HG03045 (cell line): ENCODE results near the gene ARAP2.

ENCODE experiments used
- ATAC-seq: cut with Tn5 transposase; IDR thresholded peaks from one replicate; pipeline ENCODE4 v1.9.1; 2021; ENCODE audit warnings: mild to moderate bottlenecking, moderate library complexity; ENCODE audit not compliant: unreplicated experiment

The ARAP2 gene

DNA sequence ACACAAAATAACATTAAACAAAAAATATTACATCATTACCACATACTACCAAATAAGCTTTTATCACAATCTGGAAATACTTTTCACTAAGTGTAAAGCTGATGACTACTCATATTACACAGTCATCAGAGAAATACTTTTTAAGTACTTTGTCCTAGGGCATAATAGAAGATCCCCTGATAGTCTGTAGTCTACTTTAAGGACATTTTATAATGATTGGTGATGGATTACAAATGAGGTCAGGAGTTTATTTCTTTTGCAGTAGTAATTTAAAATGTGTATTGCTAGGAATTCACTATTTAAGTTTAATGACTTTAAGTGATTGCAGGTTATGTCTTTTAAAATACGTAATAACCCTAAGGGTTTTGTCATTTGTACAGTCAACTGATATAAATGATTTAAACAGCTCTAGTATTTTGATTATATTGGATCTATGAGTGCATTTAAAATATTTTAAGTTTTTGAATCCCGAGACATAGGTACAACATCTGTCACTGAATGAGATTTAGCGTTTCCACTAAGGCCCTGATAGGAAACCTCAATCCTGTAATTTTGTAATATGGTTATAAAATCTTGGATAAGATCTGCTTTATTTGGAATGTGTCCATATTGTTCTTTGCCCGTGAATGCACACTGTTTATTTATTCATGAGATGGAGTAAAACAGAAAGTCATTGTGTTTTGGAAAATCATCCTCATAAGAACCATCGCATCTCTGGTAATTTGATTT is 189.5 kb downstream of the ARAP2 start:
- ATAC-seq, result no peak

DNA sequence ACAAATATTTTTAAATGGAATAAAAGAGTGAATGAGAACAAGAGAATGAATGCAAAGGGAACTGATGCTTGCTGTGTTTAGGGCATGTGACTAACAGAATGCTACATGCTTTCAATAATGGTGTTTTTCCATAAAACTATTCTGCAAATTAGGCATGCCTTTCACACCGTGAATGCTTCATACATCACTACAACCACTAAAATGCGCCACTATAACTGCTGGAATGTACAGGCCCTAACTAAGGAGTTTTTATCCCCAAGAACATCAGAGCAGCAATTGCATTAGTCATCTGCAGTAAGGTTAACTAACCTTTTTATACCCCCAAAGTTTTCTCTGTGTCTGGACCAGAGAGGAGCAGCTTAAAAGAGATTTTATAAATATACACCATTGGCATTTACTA is 190.4 kb downstream of the ARAP2 start:
- no peak for ATAC-seq

GRCh38 chr4:36051634-36052033 is 192.7 kb downstream of the ARAP2 start:
- no peak for ATAC-seq

GRCh38 chr4:36046026-36046425 is 198.3 kb downstream of the ARAP2 start:
- ATAC-seq, result no peak

- no peak for ATAC-seq
Observed at GRCh38 chr4:36043901-36044300, 200.4 kb downstream of the ARAP2 start.

GRCh38 chr4:36043241-36043640 is 201.1 kb downstream of the ARAP2 start:
- ATAC-seq, result no peak

GRCh38 chr4:36042122-36042970 is 202.0 kb downstream of the ARAP2 start:
- no peak for ATAC-seq

DNA sequence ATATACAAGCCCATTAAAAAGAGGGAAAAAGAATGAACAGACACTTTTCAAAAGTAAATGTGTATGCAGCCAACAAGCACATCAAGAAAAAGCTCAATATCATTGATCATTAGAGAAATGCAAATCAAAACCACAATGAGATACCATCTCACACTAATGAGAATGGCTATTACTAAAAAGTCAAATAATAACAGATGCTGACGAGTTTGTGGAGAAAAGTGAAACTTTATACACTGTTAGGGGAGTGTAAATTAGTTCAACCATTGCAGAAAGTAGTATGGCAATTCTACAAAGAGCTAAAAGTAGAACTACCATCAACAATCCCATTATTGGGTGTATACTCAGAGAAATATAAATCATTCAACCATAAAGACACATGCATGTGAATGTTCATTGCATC is 203.0 kb downstream of the ARAP2 start:
- ATAC-seq, result no peak

DNA sequence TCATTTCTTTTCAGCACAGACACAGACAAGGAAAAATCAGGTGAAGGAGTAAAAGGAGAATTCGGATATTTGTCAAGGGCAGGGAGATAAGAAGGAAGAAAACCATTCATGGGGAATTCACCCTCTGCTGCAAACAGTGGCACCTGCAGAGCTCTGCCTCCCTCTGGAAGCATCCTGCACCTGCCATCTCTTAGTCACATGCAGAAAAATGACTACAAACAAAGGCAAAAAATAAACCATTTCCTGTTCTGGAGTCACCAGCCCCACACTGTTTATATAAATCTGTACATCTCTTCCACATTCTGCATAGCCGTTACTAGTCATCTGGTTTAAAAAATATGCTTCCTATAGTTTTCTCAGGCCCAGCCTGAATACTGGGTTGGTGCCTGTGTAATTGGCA is 205.3 kb downstream of the ARAP2 start:
- no peak for ATAC-seq

GRCh38 chr4:36038491-36038890 is 205.8 kb downstream of the ARAP2 start:
- ATAC-seq, result no peak

- ATAC-seq, result no peak
Observed at GRCh38 chr4:36037127-36037526, 207.2 kb downstream of the ARAP2 start.

GRCh38 chr4:36029951-36030350 is 214.4 kb downstream of the ARAP2 start:
- ATAC-seq, result no peak

GRCh38 chr4:36027203-36027602 is 217.1 kb downstream of the ARAP2 start:
- no peak for ATAC-seq

GRCh38 chr4:36026348-36026880 is 217.9 kb downstream of the ARAP2 start:
- no peak for ATAC-seq

GRCh38 chr4:36024901-36025660 is 219.2 kb downstream of the ARAP2 start:
- no peak for ATAC-seq

GRCh38 chr4:36020351-36020750 is 224.0 kb downstream of the ARAP2 start:
- no peak for ATAC-seq
